ENCODE results near the gene ACACA. TPM values are rescaled to one million over a fixed set of nuclear protein-coding genes. Genes with fewer than 3 reads are reported as not detected.

The ACACA gene
- total and polyA plus RNA-seq, 9 of the 15 experiments (the other 6 are each of a cell fraction or from before 2014, with no cell fraction given) = 35.9 to 135 (median 88.4) TPM

DNA sequence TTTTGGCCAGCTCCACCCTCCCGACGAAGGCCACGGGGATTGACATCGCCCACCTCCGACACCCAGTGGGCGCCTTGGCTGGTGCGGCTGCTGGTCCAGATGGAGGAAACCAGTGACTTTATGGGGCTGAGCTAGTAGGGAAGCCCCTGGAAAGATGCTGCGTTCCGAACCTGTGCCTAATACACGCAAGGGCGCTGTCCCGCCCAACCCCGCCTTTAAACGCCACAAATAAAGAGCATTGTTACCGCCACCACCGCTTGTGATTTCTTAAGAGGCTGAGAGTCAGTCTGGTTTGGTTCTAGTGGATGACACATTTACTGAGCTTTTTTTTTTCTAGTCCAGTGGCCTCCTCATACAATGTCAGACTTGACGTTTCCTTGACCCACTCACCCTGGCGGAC, 350.0 kb downstream of the ACACA start:
- Histone ChIP-seq H3K4me2 (ENCODE audit: insufficient read depth, low read length) (no peak overlapping the region), H3K36me3 (ENCODE audit: control insufficient read depth, insufficient read depth, low read length) (peaks cover 32% of the 10 kb centered on the region; the same call in 2 of the 3 replicates), H2AFZ (ENCODE audit: low read depth, low read length) (no peak overlapping the region), H3K27me3 (ENCODE audit: control insufficient read depth in 2 of 2, insufficient read depth in 2 of 2, low read length in 2 of 2) (peaks cover 2 to 8% of the 10 kb centered on the region in 2 experiments; a peak in 2 of 5 replicates), H3K79me2 (ENCODE audit: control insufficient read depth, insufficient read depth, low read length) (no peaks in the 10 kb centered on the region), H3K9me1 (ENCODE audit: control insufficient read depth, insufficient read depth, low read length) (no peaks in the 10 kb centered on the region), H3K9me3 (replicated peaks; ENCODE audit: control insufficient read depth, insufficient read depth, low read depth, low read length) (no peaks in the 10 kb centered on the region), H3K9ac (ENCODE audit: insufficient read depth in 1 of 2, low read depth in 2 of 2, low read length in 2 of 2) (no peak overlapping the region), H4K20me1 (replicated peaks; ENCODE audit: control insufficient read depth, insufficient read depth, low read length) (0 out of 2 replicates have a peak, but pooled peaks cover 3% of the 10 kb centered on the region), H3K4me1 (replicated peaks in 1 of 2; ENCODE audit: control insufficient read depth in 2 of 2, insufficient read depth in 2 of 2, low read length in 2 of 2) (no peaks in the 10 kb centered on the region), H3K4me3 (no peak overlapping the region), H3K27ac (ENCODE audit: extremely low read depth, low read depth, low read length) (no peak overlapping the region)
- no TSS peak for BruUV-seq (replicated peaks)
- no peak for TF ChIP-seq NFIX (CRISPR knock-in tag; IDR thresholded peaks at IDR 0.05; ENCODE audit: low read depth)
- TF ChIP-seq, protein P1, sequence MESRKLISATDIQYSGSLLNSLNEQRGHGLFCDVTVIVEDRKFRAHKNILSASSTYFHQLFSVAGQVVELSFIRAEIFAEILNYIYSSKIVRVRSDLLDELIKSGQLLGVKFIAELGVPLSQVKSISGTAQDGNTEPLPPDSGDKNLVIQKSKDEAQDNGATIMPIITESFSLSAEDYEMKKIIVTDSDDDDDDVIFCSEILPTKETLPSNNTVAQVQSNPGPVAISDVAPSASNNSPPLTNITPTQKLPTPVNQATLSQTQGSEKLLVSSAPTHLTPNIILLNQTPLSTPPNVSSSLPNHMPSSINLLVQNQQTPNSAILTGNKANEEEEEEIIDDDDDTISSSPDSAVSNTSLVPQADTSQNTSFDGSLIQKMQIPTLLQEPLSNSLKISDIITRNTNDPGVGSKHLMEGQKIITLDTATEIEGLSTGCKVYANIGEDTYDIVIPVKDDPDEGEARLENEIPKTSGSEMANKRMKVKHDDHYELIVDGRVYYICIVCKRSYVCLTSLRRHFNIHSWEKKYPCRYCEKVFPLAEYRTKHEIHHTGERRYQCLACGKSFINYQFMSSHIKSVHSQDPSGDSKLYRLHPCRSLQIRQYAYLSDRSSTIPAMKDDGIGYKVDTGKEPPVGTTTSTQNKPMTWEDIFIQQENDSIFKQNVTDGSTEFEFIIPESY (CRISPR knock-in tag; IDR thresholded peaks at IDR 0.05) = peak; percentile 76
- WGBS (ENCODE audit: insufficient coverage, low coverage, missing lambda C conversion rate) = 94% methylated on average over 16 of the region's 18 CpGs
- in situ Hi-C loops (cut with MboI) (no loop called here), intact Hi-C loops (cut with micrococcal nuclease) (no loop called here)
- ATAC-seq (no peak), DNase-seq (ENCODE audit: extremely low read depth in 1 of 4, low spot score in 3 of 4) (no peak), FAIRE-seq (no peak)
- ChIA-PET CTCF (ENCODE audit: low intra/inter-chr PET ratio) (no interaction called here), POLR2A (no interaction called here)

DNA sequence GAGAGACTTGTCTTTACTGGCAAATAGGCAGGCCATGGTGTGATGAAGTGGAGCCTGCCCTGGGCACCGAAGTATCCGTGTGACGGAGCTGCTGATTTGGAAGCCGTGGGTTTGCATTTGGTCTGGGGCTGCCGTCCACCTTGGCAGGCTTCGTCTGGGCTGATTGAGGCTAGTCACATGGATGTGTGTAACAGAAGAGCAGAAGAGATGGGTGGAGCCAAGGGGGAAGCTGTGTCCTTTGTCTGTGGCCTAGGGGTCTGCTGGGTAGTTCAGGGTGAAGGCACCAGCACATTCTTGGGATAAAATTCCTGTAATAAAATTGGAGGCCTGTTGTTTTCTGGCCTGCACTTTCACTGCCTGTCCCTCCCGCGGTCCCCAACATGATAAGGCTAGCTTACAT, 351.7 kb downstream of the ACACA start:
- CTCF ChIA-PET (ENCODE audit: low intra/inter-chr PET ratio) = no interaction called here
- intact Hi-C loops (cut with micrococcal nuclease) (no loop called here), in situ Hi-C loops (cut with MboI) (loop anchor here (5.0 kb wide), 1 partner anchor 423 kb away; no protein-coding TSS in a partner anchor)
- no peak for FAIRE-seq
- WGBS (ENCODE audit: insufficient coverage, low coverage, missing lambda C conversion rate) = 91% methylated on average over 8 of the region's 8 CpGs
- Histone ChIP-seq H3K79me2 (ENCODE audit: control insufficient read depth, insufficient read depth, low read length) (no peaks in the 10 kb centered on the region), H3K9ac (ENCODE audit: insufficient read depth in 1 of 2, low read depth in 2 of 2, low read length in 2 of 2) (no peak overlapping the region), H4K20me1 (replicated peaks; ENCODE audit: control insufficient read depth, insufficient read depth, low read length) (0 out of 2 replicates have a peak, but pooled peaks cover 3% of the 10 kb centered on the region), H3K4me2 (ENCODE audit: insufficient read depth, low read length) (no peak overlapping the region), H3K36me3 (ENCODE audit: control insufficient read depth, insufficient read depth, low read length) (peaks cover 43% of the 10 kb centered on the region; the same call in 2 of the 3 replicates), H2AFZ (ENCODE audit: low read depth, low read length) (no peak overlapping the region), H3K27me3 (ENCODE audit: control insufficient read depth in 2 of 2, insufficient read depth in 2 of 2, low read length in 2 of 2) (no peaks in the 10 kb centered on the region), H3K4me3 (no peak overlapping the region), H3K9me3 (replicated peaks; ENCODE audit: control insufficient read depth, insufficient read depth, low read depth, low read length) (no peaks in the 10 kb centered on the region), H3K9me1 (ENCODE audit: control insufficient read depth, insufficient read depth, low read length) (no peaks in the 10 kb centered on the region), H3K27ac (ENCODE audit: extremely low read depth, low read depth, low read length) (no peak overlapping the region), H3K4me1 (replicated peaks in 1 of 2; ENCODE audit: control insufficient read depth in 2 of 2, insufficient read depth in 2 of 2, low read length in 2 of 2) (no peaks in the 10 kb centered on the region)
- ATAC-seq = no peak
- no peak for DNase-seq (ENCODE audit: extremely low read depth in 1 of 4, low spot score in 3 of 4)
- BruUV-seq (replicated peaks) = no TSS peak
- POLR2A ChIA-PET = interaction anchor here (2.0 kb wide), 1 partner anchor 13 kb away, joined by 6 read pairs; no protein-coding TSS in a partner anchor
- no peak for TF ChIP-seq TCF3 (CRISPR knock-in tag; IDR thresholded peaks at IDR 0.05)
- TF ChIP-seq, protein P2, sequence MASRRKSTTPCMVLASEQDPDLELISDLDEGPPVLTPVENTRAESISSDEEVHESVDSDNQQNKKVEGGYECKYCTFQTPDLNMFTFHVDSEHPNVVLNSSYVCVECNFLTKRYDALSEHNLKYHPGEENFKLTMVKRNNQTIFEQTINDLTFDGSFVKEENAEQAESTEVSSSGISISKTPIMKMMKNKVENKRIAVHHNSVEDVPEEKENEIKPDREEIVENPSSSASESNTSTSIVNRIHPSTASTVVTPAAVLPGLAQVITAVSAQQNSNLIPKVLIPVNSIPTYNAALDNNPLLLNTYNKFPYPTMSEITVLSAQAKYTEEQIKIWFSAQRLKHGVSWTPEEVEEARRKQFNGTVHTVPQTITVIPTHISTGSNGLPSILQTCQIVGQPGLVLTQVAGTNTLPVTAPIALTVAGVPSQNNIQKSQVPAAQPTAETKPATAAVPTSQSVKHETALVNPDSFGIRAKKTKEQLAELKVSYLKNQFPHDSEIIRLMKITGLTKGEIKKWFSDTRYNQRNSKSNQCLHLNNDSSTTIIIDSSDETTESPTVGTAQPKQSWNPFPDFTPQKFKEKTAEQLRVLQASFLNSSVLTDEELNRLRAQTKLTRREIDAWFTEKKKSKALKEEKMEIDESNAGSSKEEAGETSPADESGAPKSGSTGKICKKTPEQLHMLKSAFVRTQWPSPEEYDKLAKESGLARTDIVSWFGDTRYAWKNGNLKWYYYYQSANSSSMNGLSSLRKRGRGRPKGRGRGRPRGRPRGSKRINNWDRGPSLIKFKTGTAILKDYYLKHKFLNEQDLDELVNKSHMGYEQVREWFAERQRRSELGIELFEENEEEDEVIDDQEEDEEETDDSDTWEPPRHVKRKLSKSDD (conservative IDR thresholded peaks at IDR 0.05; ENCODE audit: low read length) = no peak
- no peak for TF ChIP-seq ERF (CRISPR knock-in tag; IDR thresholded peaks at IDR 0.05)
- no peak for TF ChIP-seq POLR2A (conservative IDR thresholded peaks at IDR 0.05)
- TF ChIP-seq ZNF75A (CRISPR knock-in tag; IDR thresholded peaks at IDR 0.05) = no peak
- TF ChIP-seq ZNF41 (CRISPR knock-in tag; conservative IDR thresholded peaks at IDR 0.05) = no peak
- TF ChIP-seq, protein P3, sequence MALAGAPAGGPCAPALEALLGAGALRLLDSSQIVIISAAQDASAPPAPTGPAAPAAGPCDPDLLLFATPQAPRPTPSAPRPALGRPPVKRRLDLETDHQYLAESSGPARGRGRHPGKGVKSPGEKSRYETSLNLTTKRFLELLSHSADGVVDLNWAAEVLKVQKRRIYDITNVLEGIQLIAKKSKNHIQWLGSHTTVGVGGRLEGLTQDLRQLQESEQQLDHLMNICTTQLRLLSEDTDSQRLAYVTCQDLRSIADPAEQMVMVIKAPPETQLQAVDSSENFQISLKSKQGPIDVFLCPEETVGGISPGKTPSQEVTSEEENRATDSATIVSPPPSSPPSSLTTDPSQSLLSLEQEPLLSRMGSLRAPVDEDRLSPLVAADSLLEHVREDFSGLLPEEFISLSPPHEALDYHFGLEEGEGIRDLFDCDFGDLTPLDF (CRISPR knock-in tag; IDR thresholded peaks at IDR 0.05) = no peak
- no peak for TF ChIP-seq XRCC5 (IDR thresholded peaks at IDR 0.05; ENCODE audit: low read depth, low read length)
- no peak for TF ChIP-seq CREB1 (IDR thresholded peaks at IDR 0.05)
- TF ChIP-seq CREB1 (CRISPR knock-in tag; IDR thresholded peaks at IDR 0.05) = no peak

Data from K562 (cell line).